Stimulated activated CD4-positive, alpha-beta T cell treated with anti-CD3 and anti-CD28 coated beads, Interleukin-1b, Interleukin-23, amount 100 ng/mL, for 1 hour (primary cell): ENCODE results near the gene OR6Y1.
A peak's percentile ranks its signal among the peaks of the same experiment; 100 is the strongest.

Source experiments
- DNase-seq, 2 donors: peaks; one replicate each; pipeline ENCODE4 v3.0.0-alpha.2; 2020; ENCODE audit warnings: low read depth in 2 of 2

The OR6Y1 gene

GRCh38 chr1:158506369-158506987 is 47.7 kb downstream of the OR6Y1 start:
- peak in 1 of 2 donors; percentile 16 for DNase-seq

GRCh38 chr1:158496374-158496773 is 57.8 kb downstream of the OR6Y1 start:
- no peak for DNase-seq

GRCh38 chr1:158494796-158495195 is 59.4 kb downstream of the OR6Y1 start:
- DNase-seq, result no peak
